NCI-H1105 (cell line): ENCODE measurements around the gene CDKN2B-AS1.

ENCODE experiments used
- DNase-seq: peaks from one replicate; lab custom pipeline; 2025; lab: John Stamatoyannopoulos, UW

Gene CDKN2B-AS1

DNA sequence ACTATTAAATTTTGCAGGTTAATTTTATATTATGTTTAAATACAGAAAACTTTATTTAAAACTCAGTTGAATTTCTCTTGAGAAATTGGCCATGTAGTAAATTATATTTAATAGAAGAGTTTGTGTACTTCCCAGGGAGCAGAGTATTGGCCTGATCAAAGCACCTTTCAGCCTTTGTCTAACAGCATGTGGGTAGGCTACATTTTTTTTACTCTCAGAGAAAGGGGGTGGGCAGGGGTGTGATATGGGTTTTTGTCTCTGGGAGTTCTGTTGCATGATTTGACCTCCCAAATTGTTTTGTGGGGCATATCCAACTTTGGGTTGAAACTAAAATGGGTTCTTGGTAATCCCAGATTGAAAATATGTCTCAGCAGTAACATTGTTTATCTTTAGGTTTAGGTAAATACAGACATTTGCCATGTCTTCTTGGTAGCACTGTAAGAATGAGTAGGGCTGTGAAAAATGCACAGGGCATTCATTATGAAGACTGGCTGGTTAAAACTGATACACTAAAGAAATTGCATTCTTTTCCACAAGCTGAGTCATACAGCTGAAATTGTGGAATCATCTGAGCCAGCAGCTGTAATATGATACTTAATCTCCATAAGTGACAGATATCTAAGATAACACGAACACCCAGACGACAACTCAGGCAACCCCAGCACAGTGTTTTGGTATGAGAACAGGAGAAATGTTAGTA, 89.9 kb downstream of the CDKN2B-AS1 start:
- no peak for DNase-seq

DNA sequence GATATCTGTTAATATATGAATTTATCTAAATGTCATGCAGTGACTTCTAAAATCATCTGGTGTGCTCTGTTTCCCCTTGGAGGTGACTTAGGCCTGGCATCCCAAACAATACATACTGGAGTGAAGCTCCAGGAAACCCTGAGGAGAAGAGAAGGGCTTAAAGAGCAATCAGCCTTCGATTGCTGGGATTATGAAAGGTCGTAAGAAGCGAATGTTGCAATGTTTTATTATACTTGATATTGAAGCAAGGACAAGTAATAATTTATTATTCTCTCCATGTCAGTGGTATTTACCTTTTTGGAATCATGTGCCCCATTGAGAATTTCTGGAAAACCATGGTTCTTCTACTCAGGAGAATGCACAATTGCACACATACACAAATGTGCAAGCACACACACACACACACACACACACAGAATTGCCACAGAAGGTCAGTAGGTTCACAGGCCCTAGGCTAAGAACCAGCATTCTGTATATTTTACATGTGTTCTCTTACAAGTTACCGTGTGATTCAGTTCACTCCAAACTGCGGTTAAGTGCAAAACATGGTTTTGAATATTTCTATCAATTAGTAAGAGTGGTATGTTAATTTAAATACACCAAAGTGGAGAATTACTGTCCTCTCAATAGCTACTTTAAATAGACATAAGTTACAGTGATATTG, 93.6 kb downstream of the CDKN2B-AS1 start:
- DNase-seq, result no peak

DNA sequence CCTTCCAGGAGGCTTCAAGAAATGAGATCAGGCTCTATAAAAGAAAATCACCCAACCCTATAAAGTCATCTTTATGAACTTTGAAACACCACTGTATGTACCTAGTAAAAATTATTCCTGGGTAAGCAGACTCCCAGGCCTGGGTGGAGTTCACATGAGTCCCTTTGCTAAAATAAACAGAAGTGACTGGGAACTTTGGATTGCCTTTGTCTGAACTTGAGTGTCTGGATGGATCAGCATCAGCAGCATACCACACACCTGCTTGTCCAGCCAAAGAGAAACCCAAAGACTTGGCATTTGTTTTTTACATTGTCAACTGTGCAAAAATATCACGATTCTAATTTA, 94.1 kb downstream of the CDKN2B-AS1 start:
- DNase-seq, result no peak

DNA sequence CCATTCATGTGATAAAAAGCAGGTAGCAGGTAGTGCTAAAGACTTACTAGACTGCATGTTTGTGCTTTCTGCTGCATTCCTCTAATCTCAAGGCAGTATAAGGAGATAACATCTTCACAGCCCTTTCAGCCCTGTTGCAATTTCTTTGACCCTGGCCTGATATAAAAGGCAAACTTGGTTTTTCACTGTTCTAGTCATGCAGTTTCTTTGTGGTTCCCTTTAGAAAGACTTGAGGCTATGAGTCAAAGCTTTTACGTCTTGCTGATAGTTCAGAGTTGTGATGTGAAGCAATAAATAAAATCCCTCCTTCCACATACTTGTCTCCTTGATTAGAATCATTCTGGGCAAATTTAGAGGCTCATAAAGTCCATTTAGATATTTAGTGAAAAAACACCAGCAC, 103.1 kb downstream of the CDKN2B-AS1 start:
- DNase-seq, result no peak

DNA sequence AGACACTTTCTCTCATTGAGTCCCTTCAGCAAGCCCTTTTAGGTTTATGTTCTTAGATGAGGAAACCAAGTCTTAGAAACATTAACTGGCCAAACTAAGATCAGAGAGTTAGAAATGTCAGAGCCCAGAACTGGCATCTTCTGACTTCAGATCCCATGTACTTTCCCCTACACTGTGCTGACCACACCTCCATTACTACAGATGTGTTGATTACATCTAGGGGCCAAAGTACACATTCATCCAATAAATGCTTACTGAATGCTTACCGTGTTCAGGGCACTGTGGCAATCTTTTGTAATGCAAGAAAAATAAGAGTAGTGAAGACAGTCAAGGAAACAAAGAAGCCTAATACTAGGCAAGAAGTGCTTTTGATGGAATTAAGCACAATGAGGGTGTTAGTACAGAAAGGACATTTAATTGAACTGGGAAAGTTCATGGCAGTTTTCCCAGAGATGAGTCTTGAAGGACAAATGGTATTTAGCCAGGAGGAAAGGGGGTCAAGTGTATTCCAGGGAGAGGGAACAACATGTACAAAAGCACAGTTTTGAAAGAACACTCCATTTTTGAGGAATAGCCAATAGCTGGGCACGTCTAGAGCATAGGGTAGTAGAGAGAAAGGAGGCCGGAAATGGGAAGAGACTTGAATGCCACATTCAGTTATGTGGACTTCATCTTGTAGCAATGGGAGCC, 104.2 kb downstream of the CDKN2B-AS1 start:
- no peak for DNase-seq

DNA sequence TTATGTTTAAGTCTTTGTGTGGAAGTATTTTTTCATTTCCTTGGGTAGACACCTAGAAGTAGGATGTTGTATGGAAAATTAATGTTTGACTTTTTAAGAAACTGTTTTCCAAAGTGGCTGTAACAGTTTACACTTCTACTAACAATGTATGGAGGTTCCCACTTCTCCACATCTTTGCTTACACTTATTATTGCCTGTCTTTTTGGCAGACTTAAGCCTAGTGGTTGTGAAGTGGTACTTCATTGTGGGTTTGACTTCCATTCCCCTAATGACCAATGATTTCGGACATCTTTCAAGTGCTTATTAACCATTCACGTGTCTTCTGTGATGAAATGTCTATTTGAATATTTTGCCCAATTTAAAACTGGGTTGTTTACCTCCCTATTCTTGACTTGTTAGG, 106.0 kb downstream of the CDKN2B-AS1 start:
- DNase-seq, result no peak

DNA sequence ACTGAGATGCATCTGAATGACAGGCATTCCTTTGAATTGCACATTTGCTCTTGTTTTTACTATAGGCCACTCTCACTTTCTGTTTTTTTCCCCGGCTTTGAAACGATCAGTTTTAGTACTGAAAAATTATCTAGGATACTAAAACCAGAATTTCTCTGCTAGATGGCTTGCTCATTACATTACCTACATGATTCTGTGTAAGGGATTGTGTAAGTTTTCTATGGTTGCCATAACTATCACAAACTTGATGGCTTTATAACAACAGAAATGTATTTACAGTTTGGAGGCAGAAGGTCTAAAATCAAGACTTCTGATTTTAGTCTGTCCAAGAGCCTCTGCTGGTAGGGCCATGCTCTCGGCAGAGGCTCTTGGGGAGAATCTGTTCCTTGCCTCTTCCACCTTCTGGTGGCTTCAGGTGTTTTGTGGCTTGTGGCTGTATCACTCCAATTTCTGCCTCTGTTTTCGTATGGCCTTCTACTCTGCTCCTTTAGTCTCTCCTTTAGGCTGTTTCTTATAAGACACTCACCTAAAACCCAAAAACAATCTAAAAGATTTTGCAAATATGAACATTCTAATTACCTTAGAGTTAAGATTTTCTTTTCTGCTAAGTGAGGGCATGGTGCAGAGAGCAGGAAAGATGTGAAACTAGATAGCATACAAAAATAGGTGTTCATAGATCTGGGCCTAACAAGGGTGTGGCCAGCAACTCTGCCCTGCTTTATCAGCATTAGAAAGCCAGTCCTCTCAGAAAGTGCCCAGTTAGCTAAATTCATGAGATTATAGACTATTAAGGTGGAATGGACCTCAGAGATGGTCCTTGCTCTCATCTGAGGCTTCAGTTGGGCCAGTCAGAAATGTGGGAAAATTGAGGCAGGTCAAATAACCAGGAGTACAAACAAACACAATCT, 107.8 kb downstream of the CDKN2B-AS1 start:
- no peak for DNase-seq

DNA sequence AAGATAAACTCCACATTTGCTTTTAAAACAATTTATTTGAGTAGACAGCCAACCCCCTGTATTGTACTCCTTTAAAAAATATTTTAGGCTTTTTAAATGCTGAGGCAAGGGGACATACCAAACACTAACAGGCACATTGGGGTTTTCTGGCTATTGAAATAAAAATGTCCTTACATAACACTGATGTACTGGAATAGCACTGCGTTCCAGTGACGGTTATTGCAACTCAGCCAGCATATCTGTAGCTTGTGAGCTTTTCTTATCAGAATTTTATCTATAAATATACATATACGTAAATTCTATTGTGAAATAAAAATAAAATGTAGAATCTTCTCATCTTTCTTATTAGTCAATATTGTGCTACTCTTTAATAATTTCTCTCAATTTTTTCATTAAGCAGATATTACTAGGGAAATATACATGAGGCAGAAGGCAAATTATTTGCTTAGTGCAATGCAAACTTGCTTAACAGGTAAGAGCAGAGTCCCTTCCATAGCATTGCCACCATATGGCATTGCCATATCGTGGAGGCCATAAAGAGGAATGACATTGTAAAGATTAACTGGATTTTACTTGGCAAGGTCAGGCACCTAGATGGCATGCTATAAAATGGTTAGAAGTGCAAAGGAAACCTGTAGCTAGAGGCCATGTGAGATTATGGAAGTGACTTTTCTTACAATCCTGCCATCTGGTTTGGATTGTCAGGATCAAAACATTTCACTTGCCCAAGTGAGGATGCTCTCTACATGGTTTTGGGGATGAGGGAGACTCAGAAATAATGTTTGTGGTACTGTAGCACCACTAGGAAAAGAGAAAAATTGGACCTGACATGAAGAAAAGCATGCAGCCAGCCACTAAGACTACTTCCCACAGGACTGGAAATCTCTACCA, 109.3 kb downstream of the CDKN2B-AS1 start:
- no peak for DNase-seq

DNA sequence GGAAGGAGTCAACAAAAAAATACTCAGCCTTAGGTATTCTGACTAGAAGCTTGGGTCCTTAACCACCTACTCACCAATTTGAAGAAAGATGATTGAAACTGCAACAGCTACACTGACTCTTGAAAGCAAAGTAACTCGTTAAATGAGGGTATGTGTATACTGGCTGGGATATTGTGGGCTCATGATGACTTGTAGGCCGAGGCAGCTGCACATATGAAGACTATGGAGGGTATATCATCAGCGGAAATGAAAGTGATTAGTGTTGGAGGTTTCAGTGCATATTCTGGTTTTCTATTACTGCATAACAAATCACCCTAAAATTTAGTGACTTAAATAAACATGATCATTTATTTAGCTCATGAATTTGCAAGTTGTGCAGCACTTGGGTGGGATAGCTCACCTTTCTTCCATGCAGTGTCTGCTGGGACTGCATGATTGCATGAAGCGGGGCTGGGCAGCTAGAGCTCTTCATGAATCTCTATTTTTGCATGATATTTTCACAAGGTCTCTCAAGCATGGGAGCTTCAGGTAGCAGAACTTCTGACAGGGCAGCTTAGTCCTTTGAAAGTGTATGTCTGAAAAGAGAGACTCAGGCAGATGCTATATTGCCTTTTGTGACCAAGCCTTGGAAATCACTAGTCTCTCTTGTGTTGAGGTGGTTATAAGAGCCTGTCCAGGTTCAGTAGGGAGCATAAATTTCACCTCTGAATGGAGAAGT, 110.6 kb downstream of the CDKN2B-AS1 start:
- no peak for DNase-seq

DNA sequence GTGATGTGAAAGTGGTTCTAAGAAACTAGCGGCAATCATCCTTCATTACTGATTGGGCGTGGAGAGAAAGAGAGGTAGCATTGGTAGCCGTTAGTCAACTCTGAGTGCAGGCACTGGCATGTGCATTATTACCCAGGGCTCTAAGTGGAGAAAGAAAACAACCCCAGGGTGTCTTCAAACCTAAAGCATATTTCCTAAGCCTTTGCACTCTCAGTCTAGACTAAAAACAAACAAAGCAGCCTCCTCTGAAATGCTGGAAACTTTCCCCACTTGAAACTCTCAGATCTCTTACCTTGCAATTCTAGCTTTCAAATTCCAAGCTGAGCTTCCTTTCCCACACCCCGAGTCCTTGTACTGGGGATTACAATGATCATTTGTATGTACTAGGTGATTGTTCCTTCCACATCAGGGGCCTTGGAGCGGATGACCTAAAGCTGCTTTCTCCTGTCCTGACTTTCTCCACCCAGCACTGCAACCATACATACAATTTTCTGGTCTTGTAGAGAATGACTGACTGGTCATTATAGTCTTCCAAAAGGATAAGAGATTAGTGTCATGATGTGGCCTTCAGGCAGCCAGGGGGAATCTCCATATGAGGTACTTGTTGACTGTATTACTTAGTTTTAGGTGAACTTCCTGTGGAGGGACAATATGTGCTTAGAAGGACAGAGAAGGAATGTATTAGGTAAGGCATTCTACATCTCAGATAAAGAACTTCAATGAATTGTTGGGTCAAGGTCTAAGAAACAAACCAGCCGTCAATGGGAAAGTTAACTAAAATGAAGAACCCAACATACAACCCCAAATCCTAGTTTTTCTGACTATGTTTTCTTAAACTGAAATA, 112.8 kb downstream of the CDKN2B-AS1 start:
- no peak for DNase-seq

DNA sequence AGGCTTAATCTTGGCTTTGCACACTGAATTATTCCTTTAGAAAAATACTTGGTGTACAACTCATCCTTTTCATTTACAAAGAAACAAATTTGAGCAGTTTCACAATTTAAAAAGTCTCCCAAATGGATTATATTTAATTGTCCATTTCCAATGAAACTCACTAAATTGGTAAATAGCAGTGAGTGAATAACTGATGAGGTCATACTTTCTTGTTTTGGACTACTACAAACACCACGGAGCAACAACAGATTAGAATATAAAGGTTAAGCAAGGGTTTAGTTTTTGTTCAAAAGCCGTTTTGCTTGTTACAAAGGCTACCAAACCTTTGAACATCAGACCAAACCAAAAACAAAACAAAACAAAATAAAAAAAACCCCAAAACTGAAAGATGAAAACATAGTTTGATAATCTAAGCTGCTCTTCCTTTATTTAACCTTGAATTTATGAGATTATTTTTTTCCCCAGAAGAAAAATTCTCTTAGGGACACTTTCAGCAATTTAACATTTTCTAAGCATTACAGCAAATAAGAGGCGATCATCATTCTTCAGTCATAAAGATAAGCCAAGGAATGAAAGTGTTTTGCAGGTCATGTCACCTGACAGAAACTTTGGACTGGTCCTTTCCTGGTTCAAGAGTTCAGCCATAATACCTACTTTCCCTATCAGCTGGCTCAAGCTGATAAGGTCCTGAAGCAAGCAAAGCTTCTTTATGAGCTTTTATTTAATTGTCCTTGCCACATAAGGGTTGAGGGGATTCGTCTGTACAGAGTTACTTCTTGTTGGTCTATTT, 114.2 kb downstream of the CDKN2B-AS1 start:
- no peak for DNase-seq

DNA sequence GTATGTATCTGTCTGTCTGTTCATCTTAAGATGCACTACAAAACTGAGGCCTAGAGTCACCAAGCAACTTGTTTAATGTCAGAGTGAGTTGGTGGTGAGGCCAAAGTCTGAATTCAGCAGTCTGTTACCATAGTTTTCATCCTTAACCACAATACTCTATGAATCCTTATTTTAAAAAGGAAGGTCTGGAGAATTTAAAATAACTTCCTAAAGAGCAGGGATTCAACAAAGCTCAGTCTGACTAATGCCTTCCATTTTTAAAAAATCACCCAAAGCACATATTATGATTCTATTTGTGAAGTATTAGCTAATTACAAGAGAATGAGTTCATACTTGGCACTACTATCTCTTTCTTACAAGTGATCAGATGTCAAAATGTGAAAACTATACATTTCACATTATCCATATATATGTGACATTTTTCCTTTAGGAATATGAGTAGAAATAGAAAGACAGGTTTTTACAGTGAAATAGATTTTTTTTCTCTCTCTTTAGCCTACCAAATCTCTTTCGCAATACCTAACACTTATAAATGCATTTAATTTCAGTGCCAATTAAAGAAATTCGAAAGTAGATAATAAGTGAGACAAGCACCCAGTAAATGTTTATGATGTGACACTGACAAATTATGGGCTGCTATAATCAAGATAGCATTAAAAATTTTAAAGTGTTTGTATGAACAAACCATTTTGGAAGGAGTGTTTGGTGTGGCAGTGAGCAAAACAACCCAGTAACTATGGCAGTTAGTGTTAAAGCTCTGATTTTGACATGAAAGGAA, 116.8 kb downstream of the CDKN2B-AS1 start:
- no peak for DNase-seq

DNA sequence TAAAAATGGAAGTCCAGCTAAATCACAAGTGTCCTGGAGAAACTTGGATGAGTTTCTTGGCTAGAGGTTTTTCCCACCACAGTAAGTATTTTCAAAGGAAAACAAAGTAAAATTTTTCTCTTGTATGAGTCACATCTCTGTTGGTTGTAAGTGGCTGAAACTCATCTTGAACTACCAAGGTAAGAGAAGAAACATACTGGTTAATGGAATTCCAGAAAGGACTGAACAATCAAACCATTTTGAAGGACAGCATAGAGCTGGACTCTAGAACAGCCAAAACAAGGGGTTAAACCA, 117.3 kb downstream of the CDKN2B-AS1 start:
- DNase-seq, result no peak

DNA sequence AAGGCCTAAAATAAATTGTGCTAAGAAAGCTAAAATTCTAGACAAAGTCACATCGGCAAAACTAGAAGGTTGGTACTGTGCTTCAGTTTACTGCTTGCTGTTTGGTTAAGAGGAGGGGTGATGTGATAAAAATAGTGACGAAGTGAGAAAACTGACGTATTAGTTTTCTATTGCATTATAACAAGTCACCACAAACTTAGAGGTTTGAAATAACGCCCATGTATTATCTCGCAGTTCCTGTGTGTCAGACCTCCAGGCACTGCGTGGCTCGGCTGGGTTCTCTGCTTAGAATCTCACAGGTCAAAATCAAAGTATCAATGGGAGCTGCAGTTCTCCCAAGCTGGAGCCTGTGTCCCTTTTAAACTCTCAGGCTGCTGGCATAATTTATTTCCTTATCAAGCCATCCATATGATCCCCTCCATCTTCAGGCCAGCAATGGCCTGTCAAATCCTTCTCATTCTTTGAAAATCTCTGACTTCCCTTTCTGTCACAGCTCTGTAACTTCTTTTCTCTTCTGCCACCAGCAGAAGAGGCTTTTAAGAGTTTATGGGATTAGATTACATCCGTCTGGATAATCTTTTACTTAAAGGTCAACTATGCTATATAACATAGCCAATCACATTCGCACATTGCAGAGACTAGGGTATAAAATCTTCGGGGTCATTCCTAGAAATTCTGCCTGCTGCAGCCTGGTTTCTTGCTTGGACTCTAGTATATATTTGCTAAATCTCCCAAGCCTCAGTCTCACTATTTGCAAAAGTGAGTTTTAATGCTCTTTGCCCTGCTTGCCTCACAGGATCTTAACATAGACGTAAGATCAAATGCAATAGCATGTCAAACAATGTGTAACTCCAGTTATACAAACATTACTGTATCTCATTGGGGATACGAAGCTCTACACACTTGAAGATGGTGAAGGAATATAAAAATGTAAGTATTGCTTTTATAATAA, 118.6 kb downstream of the CDKN2B-AS1 start:
- no peak for DNase-seq

DNA sequence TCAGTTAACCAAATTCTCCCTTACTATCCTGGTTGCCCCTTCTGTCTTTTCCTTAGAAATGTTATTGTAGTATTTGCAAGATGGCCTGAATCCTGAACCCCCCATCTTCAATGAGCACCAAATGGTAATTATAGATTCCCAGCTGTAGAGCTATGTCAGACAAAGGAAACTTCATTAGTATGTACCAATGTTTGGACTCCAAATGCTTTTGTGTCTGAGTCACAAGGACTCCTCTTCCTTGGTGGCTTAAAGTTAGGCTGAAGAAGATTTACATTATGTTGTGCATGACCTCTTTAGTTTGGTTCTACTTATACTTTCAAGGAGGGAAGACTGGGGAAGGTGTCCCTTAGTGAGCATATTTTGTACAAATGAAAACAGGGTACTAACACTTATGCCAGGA, 120.4 kb downstream of the CDKN2B-AS1 start:
- no peak for DNase-seq

DNA sequence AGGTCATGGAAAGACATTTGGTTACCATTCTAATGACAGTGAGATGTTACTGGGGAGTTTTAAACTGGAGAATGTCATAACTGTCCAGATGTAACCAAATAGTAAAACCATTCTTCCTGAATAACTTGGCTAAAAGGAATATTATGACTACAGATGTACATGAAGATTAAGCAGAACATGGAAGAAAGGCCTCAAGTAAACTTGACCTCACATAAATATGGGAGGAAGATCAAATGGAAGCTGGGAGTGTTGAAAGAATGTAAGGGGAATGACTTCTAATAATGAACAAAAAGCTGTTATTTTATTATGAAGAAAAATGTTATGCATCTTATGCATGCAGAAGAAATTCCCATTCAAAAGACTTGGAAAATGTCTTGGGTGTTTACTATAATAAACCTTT, 122.2 kb downstream of the CDKN2B-AS1 start:
- DNase-seq, result no peak
